ENCODE data around the gene LRRC75A. TPM values are rescaled to one million over a fixed set of nuclear protein-coding genes. Genes with fewer than 3 reads are reported as not detected.
A peak's percentile ranks its signal among the peaks of the same experiment; 100 is the strongest.
"Not testable (repeated sequence)": the region's sequence is repeated elsewhere in the genome, so short reads cannot be mapped to it uniquely, and the experiment has no call there.

LRRC75A gene
- polyA plus RNA-seq, 2 of the 4 experiments (the other 2 are of a cell fraction) = 0.65 to 0.85 TPM

GRCh38 chr17:16459271-16459670, 32.7 kb downstream of the LRRC75A start:
- peaks cover 7% of the 10 kb centered on the region; the same call in 2 of the 3 replicates for H3K4me1 ChIP-seq
- no peak overlapping the region for H3K4me2 ChIP-seq
- H3K4me3 ChIP-seq = no peak overlapping the region
- ChIA-PET POLR2A (interaction anchor here (1.0 kb wide), 1 partner anchor 21 kb away, joined by 3 read pairs; no protein-coding TSS in a partner anchor), CTCF (interaction anchor here (0.9 to 29.8 kb wide), 5 partner anchors 9 to 96 kb away, joined by 3 to 589 read pairs (median 4); no protein-coding TSS in a partner anchor)
- FAIRE-seq (no peak), ATAC-seq (no peak), DNase-seq (ENCODE audit: low read depth in 1 of 2, low spot score in 1 of 2) (no peak)
- no peak overlapping the region for H3K27ac ChIP-seq
- no peak for TF ChIP-seq RNF2 (IDR thresholded peaks at IDR 0.05; ENCODE audit: borderline replicate concordance, low read depth)
- no peak for TF ChIP-seq JUNB (IDR thresholded peaks at IDR 0.05)
- TF ChIP-seq USF2 (IDR thresholded peaks at IDR 0.05) = no peak
- H3K9me3 ChIP-seq = no peaks in the 10 kb centered on the region
- 91% methylated on average over 11 of the region's 11 CpGs for WGBS (ENCODE audit: missing lambda C conversion rate)

DNA sequence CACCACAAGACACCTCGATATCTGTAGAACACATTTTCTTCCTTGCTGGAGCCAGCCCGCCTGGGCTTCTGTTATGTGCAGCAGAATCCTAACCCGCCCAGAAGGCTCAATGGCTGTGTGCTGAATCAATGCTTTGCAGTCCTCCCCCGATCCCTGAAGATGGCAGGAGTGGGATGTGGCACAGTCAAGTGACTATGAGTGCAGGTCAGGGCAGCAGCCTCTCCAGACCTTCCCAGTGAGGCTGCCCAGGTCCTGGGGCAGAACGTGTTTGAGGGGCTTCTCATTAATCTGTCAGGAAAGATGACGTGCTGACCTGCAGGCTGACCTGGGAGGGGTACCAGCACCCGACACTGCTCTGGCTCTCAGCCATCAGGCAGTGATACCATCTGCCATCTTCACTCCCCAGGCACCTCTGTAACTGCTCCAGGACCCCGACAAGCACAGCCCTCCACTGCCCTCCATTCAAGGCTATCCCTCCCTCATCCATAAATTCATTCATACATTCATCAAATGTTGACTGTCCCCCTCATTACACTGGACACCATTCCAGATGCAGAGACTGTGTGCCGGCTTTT, 35.2 kb downstream of the LRRC75A start:
- no peak overlapping the region for H3K27ac ChIP-seq
- no peak overlapping the region for H3K4me3 ChIP-seq
- ChIA-PET CTCF (interaction anchor here (29.8 kb wide), 1 partner anchor 63 kb away, joined by 589 read pairs; no protein-coding TSS in a partner anchor), POLR2A (no interaction called here)
- H3K4me2 ChIP-seq = no peak overlapping the region
- TF ChIP-seq, protein P1, sequence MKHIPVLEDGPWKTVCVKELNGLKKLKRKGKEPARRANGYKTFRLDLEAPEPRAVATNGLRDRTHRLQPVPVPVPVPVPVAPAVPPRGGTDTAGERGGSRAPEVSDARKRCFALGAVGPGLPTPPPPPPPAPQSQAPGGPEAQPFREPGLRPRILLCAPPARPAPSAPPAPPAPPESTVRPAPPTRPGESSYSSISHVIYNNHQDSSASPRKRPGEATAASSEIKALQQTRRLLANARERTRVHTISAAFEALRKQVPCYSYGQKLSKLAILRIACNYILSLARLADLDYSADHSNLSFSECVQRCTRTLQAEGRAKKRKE (CRISPR knock-in tag; IDR thresholded peaks at IDR 0.05; ENCODE audit: low read depth) = no peak
- TF ChIP-seq RAD21 (conservative IDR thresholded peaks at IDR 0.05 in 1 of 2, IDR thresholded peaks at IDR 0.05 in 1 of 2) = peak in 1 of 2 experiments; percentile 9; a peak in 1 of 5 replicates
- no peak for TF ChIP-seq ZC3H11A (IDR thresholded peaks at IDR 0.05)
- TF ChIP-seq POLR2A (IDR thresholded peaks at IDR 0.05; ENCODE audit: low read length) = 0 out of 2 replicates have a peak, but pooled peaks have one; percentile 17
- TF ChIP-seq EHF (CRISPR knock-in tag; IDR thresholded peaks at IDR 0.05) = no peak
- 86% methylated on average over 9 of the region's 9 CpGs for WGBS (ENCODE audit: missing lambda C conversion rate)
- DNase-seq (ENCODE audit: low read depth in 1 of 2, low spot score in 1 of 2) = no peak
- H3K9me3 ChIP-seq = no peaks in the 10 kb centered on the region
- peak; percentile 28 to 55 for ATAC-seq
- no peak for FAIRE-seq
- no peaks in the 10 kb centered on the region for H3K4me1 ChIP-seq

- ChIA-PET CTCF (interaction anchor here (1.2 to 29.8 kb wide), 4 partner anchors 7 to 133 kb away, joined by 3 to 589 read pairs (median 4); no protein-coding TSS in a partner anchor), POLR2A (no interaction called here)
- FAIRE-seq (no peak), DNase-seq (ENCODE audit: low read depth in 1 of 2, low spot score in 1 of 2) (no peak), ATAC-seq (peak; percentile 20 to 30)
- H3K9me3 ChIP-seq = no peaks in the 10 kb centered on the region
- no peak overlapping the region for H3K27ac ChIP-seq
- 80% methylated on average over 5 of the region's 5 CpGs for WGBS (ENCODE audit: missing lambda C conversion rate)
- H3K4me2 ChIP-seq = no peak overlapping the region
- H3K4me3 ChIP-seq = no peak overlapping the region
- TF ChIP-seq FOSB (CRISPR knock-in tag; IDR thresholded peaks at IDR 0.05) (no peak), CEBPB (IDR thresholded peaks at IDR 0.05) (no peak), GATA3 (IDR thresholded peaks at IDR 0.05; ENCODE audit: borderline replicate concordance) (no peak)
- no peaks in the 10 kb centered on the region for H3K4me1 ChIP-seq
These were observed 35.8 kb downstream of the LRRC75A start for GRCh38 chr17:16455997-16456741.

DNA sequence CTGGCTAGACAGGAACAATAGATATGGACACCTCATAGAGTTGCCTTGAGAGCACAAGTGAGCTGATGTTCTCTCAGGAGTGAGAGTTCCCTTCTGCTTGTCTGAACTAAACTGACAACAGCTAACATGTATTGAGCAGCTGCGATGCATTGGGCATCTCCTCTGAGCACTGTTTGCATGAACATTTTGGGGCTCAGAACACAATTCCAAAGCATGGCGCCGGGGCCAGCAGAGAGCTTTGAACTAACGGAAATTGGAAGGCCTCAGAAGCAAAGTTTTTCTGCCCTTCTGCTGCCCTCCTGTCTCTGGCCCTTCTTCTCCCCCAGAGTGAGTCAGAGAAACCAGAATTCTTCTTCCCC, 38.5 kb downstream of the LRRC75A start:
- no peak for FAIRE-seq
- POLR2A ChIA-PET = interaction anchor here (0.6 to 1.8 kb wide), 3 partner anchors 15 to 73 kb away, joined by 3 to 5 read pairs (median 3); partner anchors contain the start of gene UBB

DNA sequence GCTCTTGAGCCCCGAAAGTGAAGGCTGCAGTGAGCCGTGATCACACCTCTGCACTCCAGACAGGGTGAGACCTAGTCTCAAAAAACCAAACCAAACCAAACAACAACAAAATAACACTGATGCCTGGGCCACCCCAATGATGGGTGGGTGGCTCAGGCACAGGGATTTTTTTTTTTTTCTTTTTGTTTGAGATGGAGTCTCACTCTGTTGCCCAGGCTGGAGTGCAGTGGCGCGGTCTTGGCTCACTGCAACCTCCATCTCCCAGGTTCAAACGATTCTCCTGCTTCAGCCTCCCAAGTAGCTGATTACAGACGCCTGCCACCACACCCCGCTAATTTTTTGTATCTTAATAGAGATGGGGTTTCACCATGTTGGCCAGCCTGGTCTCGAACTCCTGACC, 39.7 kb downstream of the LRRC75A start:
- not testable (repeated sequence) for H3K4me1 ChIP-seq; DNase-seq (ENCODE audit: low read depth in 1 of 2, low spot score in 1 of 2); H3K4me2 ChIP-seq; H3K27ac ChIP-seq; H3K9me3 ChIP-seq; H3K4me3 ChIP-seq; FAIRE-seq; ATAC-seq
- ChIA-PET POLR2A (interaction anchor here (1.2 to 1.8 kb wide), 3 partner anchors 13 to 69 kb away, joined by 4 to 5 read pairs (median 5); partner anchors contain the start of gene LRRC75A), CTCF (interaction anchor here (0.7 to 29.8 kb wide), 19 partner anchors 8 to 539 kb away, joined by 3 to 589 read pairs (median 16); partner anchors contain the start of gene LRRC75A)
- 93% methylated on average over 8 of the region's 8 CpGs for WGBS (ENCODE audit: missing lambda C conversion rate)

More for the DNA sequence above, 38.5 kb downstream of the LRRC75A start:
- H3K27ac ChIP-seq = no peak overlapping the region
- DNase-seq (ENCODE audit: low read depth in 1 of 2, low spot score in 1 of 2) (no peak), ATAC-seq (no peak)
- no peak overlapping the region for H3K4me3 ChIP-seq
- no peaks in the 10 kb centered on the region for H3K9me3 ChIP-seq
- TF ChIP-seq PBX3 (IDR thresholded peaks at IDR 0.05) (peak; percentile 39; the same call in 1 of the 2 replicates), PHF8 (IDR thresholded peaks at IDR 0.05; ENCODE audit: borderline replicate concordance, low read depth) (no peak)
- H3K4me2 ChIP-seq = no peak overlapping the region
- CTCF ChIA-PET = interaction anchor here (0.7 to 29.8 kb wide), 25 partner anchors 9 to 170 kb away, joined by 3 to 589 read pairs (median 7); partner anchors contain the start of gene LRRC75A
- 93% methylated on average over 4 of the region's 4 CpGs for WGBS (ENCODE audit: missing lambda C conversion rate)
- no peaks in the 10 kb centered on the region for H3K4me1 ChIP-seq

Measured in A549 (cell line).